ENCODE results near the gene GTF2A2. TPM values are rescaled to one million over a fixed set of nuclear protein-coding genes. Genes with fewer than 3 reads are reported as not detected.

Gene GTF2A2
- total RNA-seq, 3 donors from 2014 or later = 237 to 250 (median 240) TPM

- peaks cover 20% of the 10 kb centered on the region for H3K36me3 Mint-ChIP-seq (ENCODE audit: insufficient read depth)
- H3K27me3 Mint-ChIP-seq (ENCODE audit: low read depth) = no peaks in the 10 kb centered on the region
- H3K9me3 Mint-ChIP-seq = no peaks in the 10 kb centered on the region
- no peak for DNase-seq
- peak overlapping the region; percentile 69 for H3K4me3 Mint-ChIP-seq
- H3K4me1 Mint-ChIP-seq (ENCODE audit: low read depth) = peaks cover 60% of the 10 kb centered on the region
- no peak for ATAC-seq
These were observed 29.1 kb upstream of the GTF2A2 start for GRCh38 chr15:59686389-59686788.

GRCh38 chr15:59685737-59686297 lies 28.5 kb upstream of the GTF2A2 start:
- H3K4me1 Mint-ChIP-seq (ENCODE audit: low read depth) = peaks cover 55% of the 10 kb centered on the region
- DNase-seq (no peak), ATAC-seq (no peak)
- H3K36me3 Mint-ChIP-seq (ENCODE audit: insufficient read depth) = peaks cover 22% of the 10 kb centered on the region
- H3K9me3 Mint-ChIP-seq = no peaks in the 10 kb centered on the region
- H3K4me3 Mint-ChIP-seq = peak overlapping the region; percentile 69
- H3K27me3 Mint-ChIP-seq (ENCODE audit: low read depth) = no peaks in the 10 kb centered on the region

- Mint-ChIP-seq H3K9me3 (no peaks in the 10 kb centered on the region), H3K27me3 (ENCODE audit: low read depth) (no peaks in the 10 kb centered on the region), H3K36me3 (ENCODE audit: insufficient read depth) (peaks cover 41% of the 10 kb centered on the region), H3K4me1 (ENCODE audit: low read depth) (peaks cover 32% of the 10 kb centered on the region), H3K4me3 (no peak overlapping the region)
- DNase-seq (no peak), ATAC-seq (no peak)
These were observed 23.6 kb upstream of the GTF2A2 start for GRCh38 chr15:59680870-59681269.

- Mint-ChIP-seq H3K27me3 (ENCODE audit: low read depth) (no peaks in the 10 kb centered on the region), H3K4me1 (ENCODE audit: low read depth) (peaks cover 27% of the 10 kb centered on the region), H3K4me3 (no peak overlapping the region), H3K36me3 (ENCODE audit: insufficient read depth) (peaks cover 42% of the 10 kb centered on the region), H3K9me3 (no peaks in the 10 kb centered on the region)
- DNase-seq (no peak), ATAC-seq (no peak)
These were observed 23.0 kb upstream of the GTF2A2 start for GRCh38 chr15:59680346-59680745.

- Mint-ChIP-seq H3K36me3 (ENCODE audit: insufficient read depth) (peaks cover 37% of the 10 kb centered on the region), H3K27me3 (ENCODE audit: low read depth) (no peaks in the 10 kb centered on the region), H3K4me1 (ENCODE audit: low read depth) (peaks cover 12% of the 10 kb centered on the region), H3K9me3 (no peaks in the 10 kb centered on the region), H3K4me3 (no peak overlapping the region)
- ATAC-seq (no peak), DNase-seq (no peak)
These were observed 21.3 kb upstream of the GTF2A2 start for GRCh38 chr15:59678620-59679019.

GRCh38 chr15:59678172-59678571 lies 20.9 kb upstream of the GTF2A2 start:
- Mint-ChIP-seq H3K36me3 (ENCODE audit: insufficient read depth) (peaks cover 35% of the 10 kb centered on the region), H3K9me3 (no peaks in the 10 kb centered on the region), H3K27me3 (ENCODE audit: low read depth) (no peaks in the 10 kb centered on the region), H3K4me3 (no peak overlapping the region), H3K4me1 (ENCODE audit: low read depth) (peaks cover 9% of the 10 kb centered on the region)
- DNase-seq (no peak), ATAC-seq (no peak)

- peaks cover 5% of the 10 kb centered on the region for H3K4me1 Mint-ChIP-seq (ENCODE audit: low read depth)
- no peak for DNase-seq
- no peak for ATAC-seq
- H3K9me3 Mint-ChIP-seq = no peaks in the 10 kb centered on the region
- peaks cover 33% of the 10 kb centered on the region for H3K36me3 Mint-ChIP-seq (ENCODE audit: insufficient read depth)
- H3K4me3 Mint-ChIP-seq = no peak overlapping the region
- no peaks in the 10 kb centered on the region for H3K27me3 Mint-ChIP-seq (ENCODE audit: low read depth)
These were observed 19.2 kb upstream of the GTF2A2 start for GRCh38 chr15:59676565-59676964.

- no peak overlapping the region for H3K4me3 Mint-ChIP-seq
- peaks cover 38% of the 10 kb centered on the region for H3K36me3 Mint-ChIP-seq (ENCODE audit: insufficient read depth)
- no peak for ATAC-seq
- DNase-seq = no peak
- no peaks in the 10 kb centered on the region for H3K27me3 Mint-ChIP-seq (ENCODE audit: low read depth)
- no peaks in the 10 kb centered on the region for H3K9me3 Mint-ChIP-seq
- peaks cover 4% of the 10 kb centered on the region for H3K4me1 Mint-ChIP-seq (ENCODE audit: low read depth)
These were observed 17.1 kb upstream of the GTF2A2 start for GRCh38 chr15:59674361-59674877.

GRCh38 chr15:59668556-59668955 lies 11.2 kb upstream of the GTF2A2 start:
- H3K9me3 Mint-ChIP-seq = no peaks in the 10 kb centered on the region
- no peaks in the 10 kb centered on the region for H3K4me1 Mint-ChIP-seq (ENCODE audit: low read depth)
- no peak for DNase-seq
- peaks cover 28% of the 10 kb centered on the region for H3K36me3 Mint-ChIP-seq (ENCODE audit: insufficient read depth)
- no peak for ATAC-seq
- no peaks in the 10 kb centered on the region for H3K27me3 Mint-ChIP-seq (ENCODE audit: low read depth)
- H3K4me3 Mint-ChIP-seq = no peak overlapping the region

- Mint-ChIP-seq H3K27me3 (ENCODE audit: low read depth) (no peaks in the 10 kb centered on the region), H3K9me3 (no peaks in the 10 kb centered on the region), H3K36me3 (ENCODE audit: insufficient read depth) (peaks cover 18% of the 10 kb centered on the region), H3K4me1 (ENCODE audit: low read depth) (peaks cover 6% of the 10 kb centered on the region), H3K4me3 (no peak overlapping the region)
- DNase-seq = no peak
- no peak for ATAC-seq
These were observed 4.9 kb upstream of the GTF2A2 start for GRCh38 chr15:59662260-59662659.

- no peaks in the 10 kb centered on the region for H3K9me3 Mint-ChIP-seq
- peaks cover 6% of the 10 kb centered on the region for H3K4me1 Mint-ChIP-seq (ENCODE audit: low read depth)
- no peaks in the 10 kb centered on the region for H3K27me3 Mint-ChIP-seq (ENCODE audit: low read depth)
- ATAC-seq (no peak), DNase-seq (no peak)
- H3K36me3 Mint-ChIP-seq (ENCODE audit: insufficient read depth) = peaks cover 14% of the 10 kb centered on the region
- H3K4me3 Mint-ChIP-seq = no peak overlapping the region
These were observed 2.1 kb upstream of the GTF2A2 start for GRCh38 chr15:59659366-59659765.

- Mint-ChIP-seq H3K4me1 (ENCODE audit: low read depth) (peaks cover 10% of the 10 kb centered on the region), H3K4me3 (no peak overlapping the region), H3K36me3 (ENCODE audit: insufficient read depth) (peaks cover 12% of the 10 kb centered on the region), H3K9me3 (no peaks in the 10 kb centered on the region), H3K27me3 (ENCODE audit: low read depth) (no peaks in the 10 kb centered on the region)
- ATAC-seq (peak in 1 of 2 donors; percentile 23), DNase-seq (no peak)
These were observed 365 bp upstream of the GTF2A2 start for GRCh38 chr15:59657635-59658125.

GRCh38 chr15:59654046-59654445 lies 3.3 kb downstream of the GTF2A2 start:
- no peak overlapping the region for H3K4me3 Mint-ChIP-seq
- peaks cover 22% of the 10 kb centered on the region for H3K36me3 Mint-ChIP-seq (ENCODE audit: insufficient read depth)
- no peak for DNase-seq
- ATAC-seq = no peak
- no peaks in the 10 kb centered on the region for H3K27me3 Mint-ChIP-seq (ENCODE audit: low read depth)
- H3K4me1 Mint-ChIP-seq (ENCODE audit: low read depth) = peaks cover 15% of the 10 kb centered on the region
- no peaks in the 10 kb centered on the region for H3K9me3 Mint-ChIP-seq

GRCh38 chr15:59649603-59650002 lies 7.7 kb downstream of the GTF2A2 start:
- Mint-ChIP-seq H3K4me1 (ENCODE audit: low read depth) (peaks cover 13% of the 10 kb centered on the region), H3K4me3 (no peak overlapping the region), H3K9me3 (no peaks in the 10 kb centered on the region), H3K27me3 (ENCODE audit: low read depth) (no peaks in the 10 kb centered on the region), H3K36me3 (ENCODE audit: insufficient read depth) (peaks cover 30% of the 10 kb centered on the region)
- ATAC-seq = no peak
- no peak for DNase-seq

- H3K4me1 Mint-ChIP-seq (ENCODE audit: low read depth) = peaks cover 6% of the 10 kb centered on the region
These were observed 10.2 kb downstream of the GTF2A2 start for GRCh38 chr15:59647085-59647484.

More at GRCh38 chr15:59647085-59647484, 10.2 kb downstream of the GTF2A2 start:
- no peak for ATAC-seq
- Mint-ChIP-seq H3K4me3 (no peak overlapping the region), H3K27me3 (ENCODE audit: low read depth) (no peaks in the 10 kb centered on the region), H3K9me3 (no peaks in the 10 kb centered on the region), H3K36me3 (ENCODE audit: insufficient read depth) (peaks cover 27% of the 10 kb centered on the region)
- no peak for DNase-seq
